Hepatocyte (in vitro differentiated cells): Measurements from ENCODE around the gene PRXL2B. TPM values are rescaled to one million over a fixed set of nuclear protein-coding genes. Genes with fewer than 3 reads are reported as not detected.

Source experiments
- DNase-seq: peaks from one replicate; pipeline ENCODE4 v3.0.0-alpha.2; 2016; ENCODE audit warnings: low spot score
- H2AFZ ChIP-seq: fragments of 200-600 bp; sonication (generic); 2 replicates; pipeline ENCODE4 v1.6.0; 2016; ENCODE audit warnings: antibody characterized with exemption, mild to moderate bottlenecking
- H3K27ac ChIP-seq: fragments of 200-600 bp; sonication (generic); 2 replicates; pipeline ENCODE4 v1.5.1; 2016; ENCODE audit warnings: mild to moderate bottlenecking
- H3K27me3 ChIP-seq: fragments of 200-600 bp; sonication (generic); 2 replicates; pipeline ENCODE4 v1.6.1; 2016
- H3K36me3 ChIP-seq: fragments of 200-600 bp; sonication (generic); replicated peaks from 2 replicates; pipeline ENCODE4 v1.5.1; 2016; ENCODE audit warnings: low read depth; ENCODE audit not compliant: insufficient read depth
- H3K4me1 ChIP-seq: fragments of 200-600 bp; sonication (generic); 2 replicates; pipeline ENCODE4 v1.5.1; 2016; ENCODE audit warnings: mild to moderate bottlenecking, moderate library complexity; ENCODE audit not compliant: insufficient read depth
- H3K4me2 ChIP-seq: fragments of 200-600 bp; sonication (generic); 2 replicates; pipeline ENCODE4 v1.6.0; 2016
- H3K4me3 ChIP-seq: fragments of 200-600 bp; sonication (generic); 2 replicates; pipeline ENCODE4 v1.5.1; 2016; ENCODE audit warnings: mild to moderate bottlenecking
- H3K79me2 ChIP-seq: fragments of 200-600 bp; sonication (generic); 2 replicates; pipeline ENCODE4 v1.6.0; 2017; ENCODE audit warnings: mild to moderate bottlenecking
- H3K9me2 ChIP-seq: fragments of 200-600 bp; sonication (generic); replicated peaks from 2 replicates; pipeline ENCODE4 v1.6.0; 2017; ENCODE audit warnings: mild to moderate bottlenecking; ENCODE audit not compliant: insufficient read depth
- H3K9me3 ChIP-seq: fragments of 200-600 bp; sonication (generic); 2 replicates; pipeline ENCODE4 v1.5.1; 2016; ENCODE audit warnings: low read depth, mild to moderate bottlenecking
- H4K20me1 ChIP-seq: fragments of 200-600 bp; sonication (generic); 2 replicates; pipeline ENCODE4 v1.6.0; 2016; ENCODE audit warnings: mild to moderate bottlenecking; ENCODE audit not compliant: insufficient read depth, poor library complexity, severe bottlenecking
- EZH2 ChIP-seq: fragments of 200-600 bp; sonication (generic); IDR thresholded peaks from 2 replicates; pipeline ENCODE4 v1.6.1; 2016; ENCODE audit warnings: antibody characterized with exemption, mild to moderate bottlenecking, borderline replicate concordance
- EZH2phosphoT487 ChIP-seq: fragments of 200-600 bp; sonication (generic); IDR thresholded peaks from one replicate; pipeline ENCODE4 v1.6.1; 2018; ENCODE audit warnings: antibody characterized with exemption, mild to moderate bottlenecking, low read depth, moderate library complexity; ENCODE audit not compliant: unreplicated experiment, severe bottlenecking
- WGBS: methylation state at CpG from one replicate; pipeline ENCODE4 v1.1.6; 2016; ENCODE audit warnings: low lambda C conversion rate; ENCODE audit errors: missing lambda C conversion rate; 5-methylcytosine and 5-hydroxymethylcytosine counted together
- polyA plus RNA-seq: library from polyadenylated mRNA; unstranded; fragments of >200 nt; fragmentation: Nextera tagmentation; extraction: Ambion mirVana; gene quantifications from 2 replicates; pipeline ENCODE4 v1.2.1, GENCODE V29; 2016
- total RNA-seq: library from RNA; depleted of rRNA; stranded (reverse); fragments of >200 nt; gene quantifications from 2 replicates; pipeline ENCODE4 v1.2.3, GENCODE V29; 2014
- TF ChIP-seq, protein P1 (sequence below): fragments of 200-600 bp; sonication (generic); IDR thresholded peaks from 2 replicates; pipeline ENCODE4 v1.5.1; 2016; ENCODE audit warnings: antibody characterized with exemption, mild to moderate bottlenecking; ENCODE audit not compliant: poor library complexity

Gene PRXL2B
- total and polyA plus RNA-seq, 2 experiments from 2014 or later, result 36.7 to 41.4 TPM

GRCh38 chr1:2594001-2594640 is 7.5 kb downstream of the PRXL2B start:
- DNase-seq, result no peak
- H3K4me1 ChIP-seq, result no peaks in the 10 kb centered on the region
- 75% methylated on average over 20 of the region's 20 CpGs for WGBS
- H4K20me1 ChIP-seq, result no peaks in the 10 kb centered on the region
- H2AFZ ChIP-seq, result no peak overlapping the region
- no peaks in the 10 kb centered on the region for H3K79me2 ChIP-seq
- no peak overlapping the region for H3K4me3 ChIP-seq
- no peaks in the 10 kb centered on the region for H3K27me3 ChIP-seq
- no peaks in the 10 kb centered on the region for H3K9me2 ChIP-seq
- no peaks in the 10 kb centered on the region for H3K36me3 ChIP-seq
- no peak overlapping the region for H3K4me2 ChIP-seq
- TF ChIP-seq EZH2, result no peak
- TF ChIP-seq, protein P1, sequence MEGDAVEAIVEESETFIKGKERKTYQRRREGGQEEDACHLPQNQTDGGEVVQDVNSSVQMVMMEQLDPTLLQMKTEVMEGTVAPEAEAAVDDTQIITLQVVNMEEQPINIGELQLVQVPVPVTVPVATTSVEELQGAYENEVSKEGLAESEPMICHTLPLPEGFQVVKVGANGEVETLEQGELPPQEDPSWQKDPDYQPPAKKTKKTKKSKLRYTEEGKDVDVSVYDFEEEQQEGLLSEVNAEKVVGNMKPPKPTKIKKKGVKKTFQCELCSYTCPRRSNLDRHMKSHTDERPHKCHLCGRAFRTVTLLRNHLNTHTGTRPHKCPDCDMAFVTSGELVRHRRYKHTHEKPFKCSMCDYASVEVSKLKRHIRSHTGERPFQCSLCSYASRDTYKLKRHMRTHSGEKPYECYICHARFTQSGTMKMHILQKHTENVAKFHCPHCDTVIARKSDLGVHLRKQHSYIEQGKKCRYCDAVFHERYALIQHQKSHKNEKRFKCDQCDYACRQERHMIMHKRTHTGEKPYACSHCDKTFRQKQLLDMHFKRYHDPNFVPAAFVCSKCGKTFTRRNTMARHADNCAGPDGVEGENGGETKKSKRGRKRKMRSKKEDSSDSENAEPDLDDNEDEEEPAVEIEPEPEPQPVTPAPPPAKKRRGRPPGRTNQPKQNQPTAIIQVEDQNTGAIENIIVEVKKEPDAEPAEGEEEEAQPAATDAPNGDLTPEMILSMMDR, result no peak
- no peak for TF ChIP-seq EZH2phosphoT487
- no peak overlapping the region for H3K27ac ChIP-seq
- no peaks in the 10 kb centered on the region for H3K9me3 ChIP-seq

DNA sequence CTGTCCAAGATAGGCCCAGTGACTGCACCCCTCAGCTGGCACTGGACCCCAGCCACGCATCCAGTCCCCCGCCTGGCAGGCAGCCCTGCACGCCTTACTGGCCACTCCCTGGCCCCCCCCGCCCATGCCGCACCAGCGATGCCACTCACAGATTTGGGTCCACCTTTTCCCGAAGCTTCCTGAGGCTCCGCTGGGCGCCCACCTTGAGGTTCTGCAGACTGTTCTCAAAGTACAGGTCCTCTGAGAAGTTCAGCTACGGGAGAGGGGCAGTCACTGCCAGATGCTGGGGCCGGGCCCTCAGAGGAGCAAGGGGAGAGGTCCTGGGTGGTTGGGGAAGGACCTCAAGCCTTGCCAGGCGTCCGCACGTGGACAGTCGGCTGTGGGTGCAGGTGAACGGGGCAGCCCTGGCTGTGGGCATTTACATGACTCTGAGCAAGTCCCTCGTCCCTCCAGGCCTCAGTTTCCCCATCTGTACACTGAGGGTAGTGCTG is 8.1 kb downstream of the PRXL2B start:
- TF ChIP-seq EZH2 (no peak), EZH2phosphoT487 (no peak)
- TF ChIP-seq, protein P1, result no peak
- H3K4me1 ChIP-seq, result no peaks in the 10 kb centered on the region
- no peaks in the 10 kb centered on the region for H3K79me2 ChIP-seq
- WGBS, result 85% methylated on average over 12 of the region's 17 CpGs
- DNase-seq, result no peak
- H3K27ac ChIP-seq, result no peak overlapping the region
- no peaks in the 10 kb centered on the region for H4K20me1 ChIP-seq
- no peaks in the 10 kb centered on the region for H3K9me3 ChIP-seq
- no peaks in the 10 kb centered on the region for H3K9me2 ChIP-seq
- no peaks in the 10 kb centered on the region for H3K27me3 ChIP-seq
- no peak overlapping the region for H2AFZ ChIP-seq
- no peaks in the 10 kb centered on the region for H3K36me3 ChIP-seq
- no peak overlapping the region for H3K4me2 ChIP-seq
- H3K4me3 ChIP-seq, result no peak overlapping the region

GRCh38 chr1:2595261-2595811 is 8.8 kb downstream of the PRXL2B start:
- Histone ChIP-seq H3K9me3 (no peaks in the 10 kb centered on the region), H3K4me2 (no peak overlapping the region), H3K4me3 (no peak overlapping the region), H3K36me3 (no peaks in the 10 kb centered on the region), H3K4me1 (no peaks in the 10 kb centered on the region), H2AFZ (no peak overlapping the region), H3K27me3 (no peaks in the 10 kb centered on the region), H4K20me1 (no peaks in the 10 kb centered on the region), H3K79me2 (no peaks in the 10 kb centered on the region), H3K27ac (no peak overlapping the region), H3K9me2 (no peaks in the 10 kb centered on the region)
- WGBS, result 88% methylated on average over 18 of the region's 19 CpGs
- TF ChIP-seq, protein P1, result no peak
- TF ChIP-seq EZH2phosphoT487, result no peak
- TF ChIP-seq EZH2, result no peak
- DNase-seq, result no peak
